HEK293 (cell line): Measurements from ENCODE around the gene SLC25A42.

Source experiments
- IKZF3 ChIP-seq: fragments of 450-650 bp; IDR thresholded peaks from 2 replicates; pipeline ENCODE4 v1.5.0; 2018; ENCODE audit warnings: missing biosample characterization, mild to moderate bottlenecking, missing genetic modification characterization, moderate library complexity
- KLF10 ChIP-seq: fragments of 450-650 bp; IDR thresholded peaks from 2 replicates; pipeline ENCODE4 v1.5.1; 2018; ENCODE audit warnings: missing biosample characterization, mild to moderate bottlenecking, missing genetic modification characterization
- REPIN1 ChIP-seq: fragments of 450-650 bp; formaldehyde crosslinking; IDR thresholded peaks from 2 replicates; pipeline ENCODE4 v1.5.1; 2017; ENCODE audit warnings: missing biosample characterization, missing genetic modification characterization, low read depth
- ZNF140 ChIP-seq: fragments of 450-650 bp; formaldehyde crosslinking; IDR thresholded peaks from 2 replicates; pipeline ENCODE4 v1.5.1; 2016; ENCODE audit warnings: missing biosample characterization, missing genetic modification characterization
- ZNF658 ChIP-seq: fragments of 450-650 bp; formaldehyde crosslinking; IDR thresholded peaks from 2 replicates; pipeline ENCODE4; 2016; ENCODE audit warnings: missing biosample characterization, missing genetic modification characterization
- TF ChIP-seq, protein P1 (sequence below): fragments of 450-650 bp; formaldehyde crosslinking; IDR thresholded peaks from 2 replicates; pipeline ENCODE4 v1.5.1; 2016; ENCODE audit warnings: missing biosample characterization, missing genetic modification characterization
- TF ChIP-seq, protein P2 (sequence below): fragments of 450-650 bp; formaldehyde crosslinking; IDR thresholded peaks from 2 replicates; pipeline ENCODE4 v1.5.1; 2017; ENCODE audit warnings: missing biosample characterization, missing genetic modification characterization
- TF ChIP-seq, protein P3 (sequence below): fragments of 450-650 bp; formaldehyde crosslinking; IDR thresholded peaks from 2 replicates; pipeline ENCODE4 v1.5.1; 2016; ENCODE audit warnings: missing biosample characterization, missing genetic modification characterization

DNA sequence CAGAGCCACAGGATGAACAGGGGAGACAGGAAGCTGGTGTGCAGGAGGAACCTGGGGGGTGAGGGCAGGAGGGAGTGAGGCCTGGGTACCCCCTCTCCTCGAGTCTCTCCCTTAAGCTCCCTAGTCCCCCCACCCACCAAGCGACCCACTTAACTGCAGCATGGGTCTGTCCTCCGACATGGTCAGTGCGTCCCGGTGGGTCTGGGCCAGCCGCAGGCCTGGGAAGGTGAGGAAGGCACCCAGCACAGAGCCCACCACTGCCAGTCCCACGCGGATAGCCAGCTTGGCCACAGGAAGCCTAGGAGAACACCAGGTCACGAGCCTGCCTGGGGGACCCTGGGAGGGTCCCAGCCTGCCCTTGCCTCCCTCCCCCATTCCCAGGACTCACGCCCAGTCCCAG lies 57.6 kb downstream of the SLC25A42 start:
- no peak for TF ChIP-seq IKZF3 (tag by site-specific recombination)
- TF ChIP-seq, protein P1, sequence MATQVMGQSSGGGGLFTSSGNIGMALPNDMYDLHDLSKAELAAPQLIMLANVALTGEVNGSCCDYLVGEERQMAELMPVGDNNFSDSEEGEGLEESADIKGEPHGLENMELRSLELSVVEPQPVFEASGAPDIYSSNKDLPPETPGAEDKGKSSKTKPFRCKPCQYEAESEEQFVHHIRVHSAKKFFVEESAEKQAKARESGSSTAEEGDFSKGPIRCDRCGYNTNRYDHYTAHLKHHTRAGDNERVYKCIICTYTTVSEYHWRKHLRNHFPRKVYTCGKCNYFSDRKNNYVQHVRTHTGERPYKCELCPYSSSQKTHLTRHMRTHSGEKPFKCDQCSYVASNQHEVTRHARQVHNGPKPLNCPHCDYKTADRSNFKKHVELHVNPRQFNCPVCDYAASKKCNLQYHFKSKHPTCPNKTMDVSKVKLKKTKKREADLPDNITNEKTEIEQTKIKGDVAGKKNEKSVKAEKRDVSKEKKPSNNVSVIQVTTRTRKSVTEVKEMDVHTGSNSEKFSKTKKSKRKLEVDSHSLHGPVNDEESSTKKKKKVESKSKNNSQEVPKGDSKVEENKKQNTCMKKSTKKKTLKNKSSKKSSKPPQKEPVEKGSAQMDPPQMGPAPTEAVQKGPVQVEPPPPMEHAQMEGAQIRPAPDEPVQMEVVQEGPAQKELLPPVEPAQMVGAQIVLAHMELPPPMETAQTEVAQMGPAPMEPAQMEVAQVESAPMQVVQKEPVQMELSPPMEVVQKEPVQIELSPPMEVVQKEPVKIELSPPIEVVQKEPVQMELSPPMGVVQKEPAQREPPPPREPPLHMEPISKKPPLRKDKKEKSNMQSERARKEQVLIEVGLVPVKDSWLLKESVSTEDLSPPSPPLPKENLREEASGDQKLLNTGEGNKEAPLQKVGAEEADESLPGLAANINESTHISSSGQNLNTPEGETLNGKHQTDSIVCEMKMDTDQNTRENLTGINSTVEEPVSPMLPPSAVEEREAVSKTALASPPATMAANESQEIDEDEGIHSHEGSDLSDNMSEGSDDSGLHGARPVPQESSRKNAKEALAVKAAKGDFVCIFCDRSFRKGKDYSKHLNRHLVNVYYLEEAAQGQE (tag by site-specific recombination), result no peak
- no peak for TF ChIP-seq ZNF140
- no peak for TF ChIP-seq ZNF658 (tag by site-specific recombination)
- TF ChIP-seq, protein P2, sequence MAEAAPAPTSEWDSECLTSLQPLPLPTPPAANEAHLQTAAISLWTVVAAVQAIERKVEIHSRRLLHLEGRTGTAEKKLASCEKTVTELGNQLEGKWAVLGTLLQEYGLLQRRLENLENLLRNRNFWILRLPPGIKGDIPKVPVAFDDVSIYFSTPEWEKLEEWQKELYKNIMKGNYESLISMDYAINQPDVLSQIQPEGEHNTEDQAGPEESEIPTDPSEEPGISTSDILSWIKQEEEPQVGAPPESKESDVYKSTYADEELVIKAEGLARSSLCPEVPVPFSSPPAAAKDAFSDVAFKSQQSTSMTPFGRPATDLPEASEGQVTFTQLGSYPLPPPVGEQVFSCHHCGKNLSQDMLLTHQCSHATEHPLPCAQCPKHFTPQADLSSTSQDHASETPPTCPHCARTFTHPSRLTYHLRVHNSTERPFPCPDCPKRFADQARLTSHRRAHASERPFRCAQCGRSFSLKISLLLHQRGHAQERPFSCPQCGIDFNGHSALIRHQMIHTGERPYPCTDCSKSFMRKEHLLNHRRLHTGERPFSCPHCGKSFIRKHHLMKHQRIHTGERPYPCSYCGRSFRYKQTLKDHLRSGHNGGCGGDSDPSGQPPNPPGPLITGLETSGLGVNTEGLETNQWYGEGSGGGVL, result no peak
- TF ChIP-seq, protein P3, sequence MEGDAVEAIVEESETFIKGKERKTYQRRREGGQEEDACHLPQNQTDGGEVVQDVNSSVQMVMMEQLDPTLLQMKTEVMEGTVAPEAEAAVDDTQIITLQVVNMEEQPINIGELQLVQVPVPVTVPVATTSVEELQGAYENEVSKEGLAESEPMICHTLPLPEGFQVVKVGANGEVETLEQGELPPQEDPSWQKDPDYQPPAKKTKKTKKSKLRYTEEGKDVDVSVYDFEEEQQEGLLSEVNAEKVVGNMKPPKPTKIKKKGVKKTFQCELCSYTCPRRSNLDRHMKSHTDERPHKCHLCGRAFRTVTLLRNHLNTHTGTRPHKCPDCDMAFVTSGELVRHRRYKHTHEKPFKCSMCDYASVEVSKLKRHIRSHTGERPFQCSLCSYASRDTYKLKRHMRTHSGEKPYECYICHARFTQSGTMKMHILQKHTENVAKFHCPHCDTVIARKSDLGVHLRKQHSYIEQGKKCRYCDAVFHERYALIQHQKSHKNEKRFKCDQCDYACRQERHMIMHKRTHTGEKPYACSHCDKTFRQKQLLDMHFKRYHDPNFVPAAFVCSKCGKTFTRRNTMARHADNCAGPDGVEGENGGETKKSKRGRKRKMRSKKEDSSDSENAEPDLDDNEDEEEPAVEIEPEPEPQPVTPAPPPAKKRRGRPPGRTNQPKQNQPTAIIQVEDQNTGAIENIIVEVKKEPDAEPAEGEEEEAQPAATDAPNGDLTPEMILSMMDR (tag by site-specific recombination), result no peak
- no peak for TF ChIP-seq REPIN1 (tag by site-specific recombination)
- no peak for TF ChIP-seq KLF10 (tag by site-specific recombination)
